K562 (cell line): ENCODE results near the gene MIEN1.

Experiments used
- E2F1 ChIP-seq: sonication (generic); formaldehyde crosslinking; IDR thresholded peaks from 2 replicates; pipeline ENCODE4 v1.8.1; 2023; ENCODE audit warnings: mild to moderate bottlenecking, missing genetic modification reagents, moderate library complexity
- ELK1 ChIP-seq: sonication (generic); formaldehyde crosslinking; IDR thresholded peaks from 2 replicates; pipeline ENCODE4 v1.8.1; 2022; ENCODE audit warnings: missing genetic modification reagents
- EZH2 ChIP-seq: IDR thresholded peaks from 2 replicates; pipeline ENCODE4 v1.6.1; 2012; ENCODE audit warnings: low read depth, mild to moderate bottlenecking, inconsistent platforms, low read length, borderline replicate concordance
- KDM1A ChIP-seq, 2 experiments: fragments of 450-650 bp; IDR thresholded peaks; 2 replicates each; pipeline ENCODE4 v1.6.1; 2016; ENCODE audit warnings: mild to moderate bottlenecking in 2 of 2
- MXI1 ChIP-seq: IDR thresholded peaks from 2 replicates; pipeline ENCODE4 v1.6.1; 2011; ENCODE audit warnings: low read depth, mild to moderate bottlenecking, improper control_type of control experiment, low read length
- NFRKB ChIP-seq: fragments of 450-650 bp; IDR thresholded peaks from 2 replicates; pipeline ENCODE4 v1.6.1; 2016; ENCODE audit warnings: low read depth
- PHB2 ChIP-seq: fragments of 450-650 bp; IDR thresholded peaks from 2 replicates; pipeline ENCODE4 v1.6.1; 2017; ENCODE audit warnings: low read depth
- RAD21 ChIP-seq, 2 experiments: fragments of 250-450 bp in 1 of 2; fragments of 450-650 bp in 1 of 2; sonication (Bioruptor Pico) in 1 of 2; formaldehyde crosslinking in 1 of 2; IDR thresholded peaks in 1 of 2; conservative IDR thresholded peaks in 1 of 2; 2 replicates each; pipeline versions ENCODE4 v1.4.0 to v1.8.0; 2020 to 2022; ENCODE audit warnings: mild to moderate bottlenecking in 2 of 2, moderate library complexity in 1 of 2
- ZFPM2 ChIP-seq: fragments of 250-450 bp; sonication (Bioruptor Pico); IDR thresholded peaks from 2 replicates; pipeline ENCODE4 v1.5.1; 2022; ENCODE audit warnings: mild to moderate bottlenecking
- ZNF274 ChIP-seq: IDR thresholded peaks from 2 replicates; pipeline ENCODE4 v1.6.1; 2011; ENCODE audit warnings: low read depth, mild to moderate bottlenecking, low read length, moderate library complexity, borderline replicate concordance
- ZNF507 ChIP-seq: conservative IDR thresholded peaks from 2 replicates; pipeline ENCODE4 v1.6.1; 2017; ENCODE audit warnings: missing genetic modification characterization, missing compliant biosample characterization
- ZNF511 ChIP-seq: sonication (generic); formaldehyde crosslinking; IDR thresholded peaks from 2 replicates; pipeline ENCODE4 v1.8.0; 2022; ENCODE audit warnings: mild to moderate bottlenecking, missing genetic modification reagents

- TF ChIP-seq NFRKB (no peak), ELK1 (CRISPR knock-in tag) (no peak), ZNF274 (no peak), ZNF511 (CRISPR knock-in tag) (no peak), PHB2 (no peak), ZFPM2 (CRISPR knock-in tag) (no peak), EZH2 (no peak), MXI1 (no peak), E2F1 (CRISPR knock-in tag) (no peak), ZNF507 (tag) (no peak), RAD21 (CRISPR knock-in tag; conservative IDR thresholded peaks at IDR 0.05 in 1 of 2, IDR thresholded peaks at IDR 0.05 in 1 of 2) (peak; percentile 63 to 72), KDM1A (IDR thresholded peaks at IDR 0.05) (no peak)
These were observed at the start of gene MIEN1 for GRCh38 chr17:39730095-39730921.
